NCI-H1694 (cell line): ENCODE results near the gene FILIP1.

Experiments used
- DNase-seq: peaks from one replicate; lab custom pipeline; 2025; lab: John Stamatoyannopoulos, UW

Gene FILIP1

GRCh38 chr6:75296811-75297779 lies 196.5 kb downstream of the FILIP1 start:
- peak; percentile 63 for DNase-seq

- no peak for DNase-seq
Observed at GRCh38 chr6:75292555-75292954, 201.0 kb downstream of the FILIP1 start.

GRCh38 chr6:75291744-75292143 lies 201.9 kb downstream of the FILIP1 start:
- no peak for DNase-seq

GRCh38 chr6:75291331-75291730 lies 202.3 kb downstream of the FILIP1 start:
- DNase-seq = no peak

- DNase-seq = no peak
Observed at GRCh38 chr6:75290136-75290945, 203.3 kb downstream of the FILIP1 start.

GRCh38 chr6:75288023-75288422 lies 205.6 kb downstream of the FILIP1 start:
- DNase-seq = no peak

- no peak for DNase-seq
Observed at GRCh38 chr6:75287424-75287823, 206.2 kb downstream of the FILIP1 start.

GRCh38 chr6:75286955-75287354 lies 206.6 kb downstream of the FILIP1 start:
- DNase-seq = no peak

- DNase-seq = no peak
Observed at GRCh38 chr6:75285283-75285639, 208.3 kb downstream of the FILIP1 start.

- peak; percentile 96 for DNase-seq
Observed at GRCh38 chr6:75284632-75285282, 208.8 kb downstream of the FILIP1 start, which contains the start of gene TMEM30A. Gene TMEM30A (minus strand): TSS chr6:75284792. CDS start chr6:75284638, 154 bp downstream.

- DNase-seq = no peak
Observed at GRCh38 chr6:75283907-75284631, 209.5 kb downstream of the FILIP1 start.

GRCh38 chr6:75282706-75283105 lies 210.9 kb downstream of the FILIP1 start:
- no peak for DNase-seq

- no peak for DNase-seq
Observed at GRCh38 chr6:75281653-75282052, 211.9 kb downstream of the FILIP1 start.

- DNase-seq = no peak
Observed at GRCh38 chr6:75280131-75280855, 213.3 kb downstream of the FILIP1 start.

GRCh38 chr6:75279418-75279817 lies 214.2 kb downstream of the FILIP1 start:
- no peak for DNase-seq

- no peak for DNase-seq
Observed at GRCh38 chr6:75278474-75279077, 215.0 kb downstream of the FILIP1 start.

GRCh38 chr6:75275067-75275466 lies 218.5 kb downstream of the FILIP1 start:
- DNase-seq = no peak

GRCh38 chr6:75273009-75273408 lies 220.6 kb downstream of the FILIP1 start:
- no peak for DNase-seq

GRCh38 chr6:75272145-75272840 lies 221.3 kb downstream of the FILIP1 start:
- DNase-seq = no peak

- DNase-seq = no peak
Observed at GRCh38 chr6:75268988-75269354, 224.6 kb downstream of the FILIP1 start.
